ENCODE results near the gene DCP2.
A peak's percentile ranks its signal among the peaks of the same experiment; 100 is the strongest.

Gene DCP2

GRCh38 chr5:112976432-112977309 lies at the start of gene DCP2 (continued):
- TF ChIP-seq ZNF19 (tag by site-specific recombination; IDR thresholded peaks at IDR 0.05; ENCODE audit: low read depth) (no peak), ZNF670 (tag by site-specific recombination; IDR thresholded peaks at IDR 0.05; ENCODE audit: low read depth) (no peak), ZIC2 (tag by site-specific recombination; IDR thresholded peaks at IDR 0.05) (peak; percentile 39; the same call in 1 of the 2 replicates), ZBTB11 (tag by site-specific recombination; conservative IDR thresholded peaks at IDR 0.05; ENCODE audit: low read depth) (peak; percentile 80), SP3 (tag by site-specific recombination; IDR thresholded peaks at IDR 0.05) (peak; percentile 94), SP2 (tag by site-specific recombination; IDR thresholded peaks at IDR 0.05) (peak; percentile 98), ZNF692 (tag by site-specific recombination; IDR thresholded peaks at IDR 0.05) (peak; percentile 81; the same call in 1 of the 2 replicates), ELK4 (IDR thresholded peaks at IDR 0.05; ENCODE audit: borderline replicate concordance, low read depth, low read length) (no peak; the same call in 1 of the 2 replicates), ZNF664 (tag by site-specific recombination; IDR thresholded peaks at IDR 0.05) (peak; percentile 90), INSM2 (tag by site-specific recombination; IDR thresholded peaks at IDR 0.05) (no peak; the same call in 1 of the 2 replicates), RBAK (tag by site-specific recombination; IDR thresholded peaks at IDR 0.05) (no peak), ZNF785 (tag by site-specific recombination; IDR thresholded peaks at IDR 0.05) (no peak), IKZF3 (tag by site-specific recombination; IDR thresholded peaks at IDR 0.05) (peak; percentile 72), ZNF555 (tag by site-specific recombination; conservative IDR thresholded peaks at IDR 0.05) (no peak), REST (tag by site-specific recombination; IDR thresholded peaks at IDR 0.05) (no peak), ZNF311 (tag by site-specific recombination; IDR thresholded peaks at IDR 0.05; ENCODE audit: borderline replicate concordance) (no peak), ZNF423 (tag by site-specific recombination; IDR thresholded peaks at IDR 0.05) (no peak), ZNF121 (tag by site-specific recombination; IDR thresholded peaks at IDR 0.05) (no peak), ZSCAN18 (tag by site-specific recombination; IDR thresholded peaks at IDR 0.05) (no peak), ZNF18 (tag by site-specific recombination; IDR thresholded peaks at IDR 0.05) (no peak), ZNF510 (tag by site-specific recombination; IDR thresholded peaks at IDR 0.05; ENCODE audit: insufficient replicate concordance) (no peak), ZNF621 (tag by site-specific recombination; IDR thresholded peaks at IDR 0.05) (no peak), GFI1B (tag by site-specific recombination; IDR thresholded peaks at IDR 0.05) (peak; percentile 11; the same call in 1 of the 2 replicates), ZNF830 (tag by site-specific recombination; IDR thresholded peaks at IDR 0.05; ENCODE audit: low read depth) (no peak)

Measured in HEK293 (cell line).